Sigmoid colon (tissue), 7 donors: ENCODE measurements around the gene UFD1. TPM values are rescaled to one million over a fixed set of nuclear protein-coding genes. Genes with fewer than 3 reads are reported as not detected.

Experiments used
- DNase-seq: peaks from one replicate; pipeline ENCODE4 v3.0.0-alpha.2; 2019
- H3K27ac ChIP-seq, 4 donors: fragments of 200-600 bp; sonication (generic); one replicate each; pipeline ENCODE4 v1.5.1; 2016 to 2019; ENCODE audit warnings: mild to moderate bottlenecking in 1 of 4
- H3K27me3 ChIP-seq, 3 donors: fragments of 200-600 bp; sonication (generic); one replicate each; pipeline ENCODE4 v1.5.1; 2019; ENCODE audit warnings: mild to moderate bottlenecking in 1 of 3
- H3K36me3 ChIP-seq, 4 donors: fragments of 200-600 bp; sonication (generic); one replicate each; pipeline ENCODE4 v1.5.1; 2016 to 2019
- H3K4me1 ChIP-seq, 4 donors: fragments of 200-600 bp; sonication (generic); one replicate each; pipeline ENCODE4 v1.5.1; 2017 to 2019
- H3K4me3 ChIP-seq, 4 donors: fragments of 200-600 bp; sonication (generic); one replicate each; pipeline ENCODE4 v1.5.1; 2017 to 2019; ENCODE audit warnings: mild to moderate bottlenecking in 2 of 4, moderate library complexity in 1 of 4
- H3K9me3 ChIP-seq, 4 donors: fragments of 200-600 bp in 3 of 4; sonication (generic) in 3 of 4; one replicate each; pipeline versions ENCODE4 v1.5.1 to v1.6.1; 2013 to 2019
- CTCF ChIP-seq, 4 experiments: fragments of 450-650 bp in 3 of 4; fragments of 200-600 bp in 1 of 4; IDR thresholded peaks; one replicate each; pipeline ENCODE4 v1.5.1; 2016 to 2019; ENCODE audit warnings: antibody characterized with exemption in 4 of 4, mild to moderate bottlenecking in 3 of 4, moderate library complexity in 2 of 4
- EP300 ChIP-seq, 4 donors: sonication (generic); formaldehyde crosslinking; IDR thresholded peaks; one replicate each; pipeline ENCODE4 v1.6.1; 2017; ENCODE audit warnings: antibody characterized with exemption in 4 of 4
- POLR2A ChIP-seq, 2 donors: fragments of 450-650 bp; IDR thresholded peaks; one replicate each; pipeline ENCODE4 v1.6.1; 2016; ENCODE audit warnings: antibody characterized with exemption in 2 of 2, mild to moderate bottlenecking in 2 of 2, moderate library complexity in 2 of 2
- POLR2AphosphoS5 ChIP-seq, 4 donors: sonication (generic); formaldehyde crosslinking; IDR thresholded peaks; one replicate each; pipeline ENCODE4 v1.6.1; 2017; ENCODE audit warnings: antibody characterized with exemption in 4 of 4
- WGBS, 2 donors: extraction: QIAGEN DNeasy Blood & Tissue Kit; methylation state at CpG; one replicate each; pipeline ENCODE4 v1.1.7; 2013; 5-methylcytosine and 5-hydroxymethylcytosine counted together
- intact Hi-C: fragments of 100-400 bp; cut with DNase I; formaldehyde crosslinking; loops from one replicate; pipeline ENCODE4 v1.15.1; 2023
- polyA plus RNA-seq, 3 donors: library from polyadenylated mRNA; stranded (reverse); fragments of 200-250 nt; gene quantifications; one replicate each; pipeline ENCODE4 v1.2.3, GENCODE V29; 2013
- total RNA-seq, 4 donors: library from RNA; depleted of rRNA; stranded (reverse); fragments of >200 nt; gene quantifications; one replicate each; pipeline ENCODE4 v1.1.0, GENCODE V29; 2016
- donor health status: healthy with polysubstance abuse.
- donor health status: Bipolar disorder and iron deficiency.
- donor health status: healthy.

The UFD1 gene
- total and polyA plus RNA-seq, 7 donors: 28.5 to 131 (median 45.7) TPM

DNA sequence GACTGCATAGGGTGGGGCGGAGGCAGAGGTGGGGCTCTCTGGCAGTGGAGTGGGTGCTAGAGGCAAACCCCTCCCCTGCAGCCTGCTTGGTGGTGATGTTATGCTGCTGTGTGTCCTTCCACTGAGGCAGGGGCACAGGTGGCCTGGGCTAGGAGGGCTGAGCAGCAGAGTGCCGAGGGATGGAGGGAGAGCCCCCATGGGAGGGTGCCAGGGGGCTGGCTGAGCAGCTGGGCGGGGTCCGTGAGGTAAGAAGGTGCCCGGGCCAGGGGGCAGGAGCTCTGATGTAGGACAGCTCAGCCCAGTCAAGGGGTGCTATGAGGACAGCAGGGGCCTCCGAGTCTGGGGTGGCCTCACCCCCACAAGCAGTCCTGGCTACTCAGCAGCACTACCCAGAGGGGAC lies 41.0 kb upstream of the UFD1 start:
- no peaks in the 10 kb centered on the region for H3K36me3 ChIP-seq
- H3K27ac ChIP-seq: no peak overlapping the region
- no peak for DNase-seq
- TF ChIP-seq POLR2A (IDR thresholded peaks at IDR 0.05) (no peak), POLR2AphosphoS5 (IDR thresholded peaks at IDR 0.05) (no peak), EP300 (IDR thresholded peaks at IDR 0.05) (no peak)
- no peak overlapping the region for H3K4me3 ChIP-seq
- no peaks in the 10 kb centered on the region for H3K9me3 ChIP-seq
- H3K4me1 ChIP-seq: peaks cover 0 to 19% (median 15%) of the 10 kb centered on the region in 4 donors
- intact Hi-C loops: no loop called here
- H3K27me3 ChIP-seq: peaks cover 22 to 33% (median 33%) of the 10 kb centered on the region in 3 donors
- WGBS, 2 donors: 89 to 94% methylated on average over 6 of the region's 6 CpGs

GRCh38 chr22:19519041-19519926 lies 40.3 kb upstream of the UFD1 start:
- H3K4me3 ChIP-seq: no peak overlapping the region
- peaks cover 17 to 26% (median 26%) of the 10 kb centered on the region in 3 donors for H3K27me3 ChIP-seq
- 92 to 93% methylated on average over 17 of the region's 17 CpGs for WGBS, 2 donors
- no peaks in the 10 kb centered on the region for H3K36me3 ChIP-seq
- no peak for DNase-seq
- no peak for TF ChIP-seq EP300 (IDR thresholded peaks at IDR 0.05)
- TF ChIP-seq POLR2A (IDR thresholded peaks at IDR 0.05): no peak
- TF ChIP-seq POLR2AphosphoS5 (IDR thresholded peaks at IDR 0.05): no peak
- TF ChIP-seq CTCF (IDR thresholded peaks at IDR 0.05): no peak
- no peaks in the 10 kb centered on the region for H3K9me3 ChIP-seq
- no peak overlapping the region for H3K27ac ChIP-seq
- intact Hi-C loops: no loop called here
- H3K4me1 ChIP-seq: peaks cover 0 to 13% (median 11%) of the 10 kb centered on the region in 4 donors

DNA sequence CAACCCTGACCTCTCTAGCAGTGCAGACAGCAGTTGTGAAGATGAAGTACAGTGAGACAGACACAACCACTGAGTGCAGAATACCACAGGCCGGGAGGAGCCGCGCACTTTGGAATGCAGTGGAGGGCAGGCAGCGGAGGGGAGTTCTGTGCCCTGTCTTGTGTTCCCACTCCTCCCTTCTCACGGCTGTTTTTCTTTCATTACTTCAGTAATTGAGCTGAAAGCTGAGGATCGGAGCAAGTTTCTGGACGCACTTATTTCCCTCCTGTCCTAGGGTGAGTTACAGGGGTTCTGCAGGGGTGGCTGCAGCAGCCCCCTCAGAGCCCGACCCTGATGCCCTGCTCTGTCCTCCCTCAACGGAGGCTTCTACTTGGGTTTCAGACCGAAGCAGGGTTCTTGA lies 39.6 kb upstream of the UFD1 start:
- Histone ChIP-seq H3K4me3 (no peak overlapping the region), H3K36me3 (no peaks in the 10 kb centered on the region), H3K4me1 (peaks cover 2 to 6% (median 4%) of the 10 kb centered on the region in 4 donors), H3K27ac (no peak overlapping the region), H3K27me3 (peaks cover 10 to 20% (median 19%) of the 10 kb centered on the region in 3 donors), H3K9me3 (peaks cover 0 to 3% (median 0%) of the 10 kb centered on the region in 4 donors)
- intact Hi-C loops: no loop called here
- TF ChIP-seq EP300 (IDR thresholded peaks at IDR 0.05) (no peak), POLR2AphosphoS5 (IDR thresholded peaks at IDR 0.05) (no peak), CTCF (IDR thresholded peaks at IDR 0.05) (no peak), POLR2A (IDR thresholded peaks at IDR 0.05) (no peak)
- DNase-seq: no peak
- 89 to 93% methylated on average over 10 of the region's 10 CpGs for WGBS, 2 donors

GRCh38 chr22:19517919-19518611 lies 39.1 kb upstream of the UFD1 start:
- Histone ChIP-seq H3K36me3 (no peaks in the 10 kb centered on the region), H3K27ac (no peak overlapping the region), H3K4me3 (no peak overlapping the region), H3K4me1 (peaks cover 0 to 2% (median under 1%) of the 10 kb centered on the region in 4 donors), H3K9me3 (peaks cover 0 to 3% (median 0%) of the 10 kb centered on the region in 4 donors), H3K27me3 (peaks cover 5 to 14% (median 14%) of the 10 kb centered on the region in 3 donors)
- no peak for DNase-seq
- WGBS, 2 donors: 92 to 93% methylated on average over 12 of the region's 12 CpGs
- intact Hi-C loops: no loop called here
- TF ChIP-seq EP300 (IDR thresholded peaks at IDR 0.05): no peak
- TF ChIP-seq POLR2AphosphoS5 (IDR thresholded peaks at IDR 0.05): no peak
- TF ChIP-seq CTCF (IDR thresholded peaks at IDR 0.05): no peak
- TF ChIP-seq POLR2A (IDR thresholded peaks at IDR 0.05): no peak

DNA sequence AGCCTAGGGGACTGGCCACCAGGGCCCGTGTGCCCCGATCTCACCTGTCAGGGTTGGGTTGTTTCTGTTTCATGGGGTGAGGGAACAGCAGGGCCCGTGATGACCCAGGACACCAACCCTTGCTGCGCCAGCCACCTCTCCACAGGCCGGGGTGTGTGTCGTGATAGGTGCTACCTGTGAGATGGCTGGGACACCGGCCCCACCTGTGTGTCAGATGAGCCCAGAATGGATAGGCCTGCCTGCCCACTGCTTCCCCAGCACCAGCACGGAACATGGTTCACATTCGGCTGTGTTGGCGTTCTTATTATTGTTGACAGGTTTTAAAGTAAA lies 38.1 kb upstream of the UFD1 start:
- TF ChIP-seq EP300 (IDR thresholded peaks at IDR 0.05): no peak
- TF ChIP-seq POLR2A (IDR thresholded peaks at IDR 0.05): no peak
- TF ChIP-seq POLR2AphosphoS5 (IDR thresholded peaks at IDR 0.05): no peak
- TF ChIP-seq CTCF (IDR thresholded peaks at IDR 0.05): no peak
- DNase-seq: no peak

More for the DNA sequence above, 38.1 kb upstream of the UFD1 start:
- Histone ChIP-seq H3K4me3 (no peak overlapping the region), H3K27ac (no peak overlapping the region), H3K9me3 (peaks cover 0 to 3% (median 0%) of the 10 kb centered on the region in 4 donors), H3K36me3 (no peaks in the 10 kb centered on the region), H3K4me1 (peaks cover 0 to 2% (median 0%) of the 10 kb centered on the region in 4 donors), H3K27me3 (peaks cover 0 to 5% (median 5%) of the 10 kb centered on the region in 3 donors)
- WGBS, 2 donors: 96% methylated on average over 10 of the region's 10 CpGs
- intact Hi-C loops: no loop called here
